Muscle of back (tissue), 11 donors: ENCODE measurements around the gene NEDD4L. TPM values are rescaled to one million over a fixed set of nuclear protein-coding genes. Genes with fewer than 3 reads are reported as not detected.

ENCODE experiments used
- DNase-seq, 3 donors: peaks; one replicate each; pipeline versions ENCODE4 v3.0.0 to v3.0.0-alpha.2; 2013
- polyA plus RNA-seq, 10 donors: library from polyadenylated mRNA; unstranded; fragments of 120-200 nt; gene quantifications; one replicate each; pipeline ENCODE4 v1.2.1, GENCODE V29; 2013; ENCODE audit not compliant: insufficient read length in 10 of 10

Gene NEDD4L
- polyA plus RNA-seq, 10 donors: 24.0 to 46.5 (median 33.6) TPM

DNA sequence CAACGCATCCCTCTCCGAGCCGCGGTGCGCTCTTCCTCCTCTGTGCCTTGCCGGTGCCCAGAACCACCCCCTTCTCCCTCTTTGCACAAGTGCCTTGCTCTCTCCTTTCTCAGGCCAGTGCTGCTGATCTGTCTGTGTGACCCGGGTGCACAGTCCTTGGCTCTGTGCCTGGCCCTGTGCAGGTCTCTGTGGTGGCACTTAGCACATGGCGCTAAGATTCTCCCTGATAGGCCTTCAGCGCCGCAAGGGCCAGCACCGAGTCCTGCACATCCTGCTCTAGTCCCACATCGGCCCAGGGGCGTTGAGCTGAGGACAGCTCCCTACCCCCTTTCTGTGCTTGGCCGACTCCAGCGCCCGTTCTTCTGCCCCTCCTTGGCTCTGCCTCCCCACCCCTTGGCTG lies 136.1 kb downstream of the NEDD4L start:
- no peak for DNase-seq

DNA sequence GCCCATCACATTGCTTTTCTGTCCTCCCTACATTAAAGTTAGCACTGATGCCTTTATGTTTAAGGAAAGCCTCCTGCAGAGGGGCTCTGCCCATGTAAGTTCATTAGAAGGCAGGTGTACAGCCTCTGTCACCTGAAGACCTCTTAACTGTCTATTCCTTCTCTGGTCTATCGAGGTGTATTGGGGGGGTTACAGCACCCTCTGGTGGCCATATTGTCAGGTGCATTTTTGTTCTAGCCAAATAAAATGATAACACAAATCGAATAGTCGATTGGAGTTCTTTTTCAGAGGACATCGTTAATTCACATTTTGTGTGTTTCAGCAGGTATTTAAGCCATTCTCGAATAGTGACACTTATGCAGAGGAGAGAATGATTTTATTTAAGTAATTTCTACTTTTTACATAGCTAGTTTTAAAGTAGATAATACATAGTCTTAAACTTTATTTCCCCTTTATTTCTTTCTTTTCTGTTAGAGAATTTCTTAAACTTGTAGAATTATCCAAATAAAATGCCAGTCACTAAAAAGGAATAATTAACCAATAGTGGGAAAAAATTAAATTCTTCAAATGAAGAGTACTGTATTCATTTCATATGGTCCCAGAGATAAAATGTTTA lies 136.8 kb downstream of the NEDD4L start:
- peak; percentile 32 to 62 (median 58) for DNase-seq

DNA sequence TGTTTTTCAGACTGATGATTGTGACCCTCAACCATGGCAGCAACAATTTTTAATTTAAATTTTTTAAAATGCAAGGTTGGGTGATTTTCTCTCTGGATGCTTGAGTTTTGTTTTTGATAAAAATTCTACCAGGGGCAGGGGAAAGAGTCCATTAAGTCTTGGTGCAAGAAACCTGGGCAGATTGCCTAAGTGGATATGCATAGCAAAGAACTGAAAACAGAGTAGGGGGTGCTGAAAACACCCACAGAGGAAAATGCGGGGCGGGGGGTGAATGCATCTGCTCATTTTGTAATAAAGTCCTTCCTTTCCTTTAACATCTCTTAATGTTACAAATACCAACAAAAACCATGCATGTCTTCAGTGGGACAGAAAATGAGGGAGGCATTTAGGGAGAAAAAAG lies 138.0 kb downstream of the NEDD4L start:
- no peak for DNase-seq

DNA sequence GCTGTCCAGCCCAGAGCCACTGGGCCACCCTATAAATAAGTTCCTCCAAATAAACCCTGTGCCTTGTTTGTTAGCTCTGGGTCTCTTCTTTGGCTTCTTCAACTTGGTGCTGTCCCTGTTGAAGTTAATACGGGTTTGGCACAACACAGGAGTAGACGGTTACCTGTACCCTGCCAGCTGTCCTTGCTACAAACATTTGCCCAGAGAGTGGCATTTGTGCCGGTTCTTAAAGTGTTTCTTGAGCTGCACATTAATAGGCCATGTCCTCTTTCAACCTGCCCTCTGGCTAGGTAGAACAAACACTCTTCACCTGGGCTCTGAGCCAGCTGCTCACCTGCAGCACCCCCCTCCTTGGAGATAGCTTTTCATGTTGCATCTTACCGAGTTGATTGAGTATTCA lies 139.2 kb downstream of the NEDD4L start:
- DNase-seq: no peak

DNA sequence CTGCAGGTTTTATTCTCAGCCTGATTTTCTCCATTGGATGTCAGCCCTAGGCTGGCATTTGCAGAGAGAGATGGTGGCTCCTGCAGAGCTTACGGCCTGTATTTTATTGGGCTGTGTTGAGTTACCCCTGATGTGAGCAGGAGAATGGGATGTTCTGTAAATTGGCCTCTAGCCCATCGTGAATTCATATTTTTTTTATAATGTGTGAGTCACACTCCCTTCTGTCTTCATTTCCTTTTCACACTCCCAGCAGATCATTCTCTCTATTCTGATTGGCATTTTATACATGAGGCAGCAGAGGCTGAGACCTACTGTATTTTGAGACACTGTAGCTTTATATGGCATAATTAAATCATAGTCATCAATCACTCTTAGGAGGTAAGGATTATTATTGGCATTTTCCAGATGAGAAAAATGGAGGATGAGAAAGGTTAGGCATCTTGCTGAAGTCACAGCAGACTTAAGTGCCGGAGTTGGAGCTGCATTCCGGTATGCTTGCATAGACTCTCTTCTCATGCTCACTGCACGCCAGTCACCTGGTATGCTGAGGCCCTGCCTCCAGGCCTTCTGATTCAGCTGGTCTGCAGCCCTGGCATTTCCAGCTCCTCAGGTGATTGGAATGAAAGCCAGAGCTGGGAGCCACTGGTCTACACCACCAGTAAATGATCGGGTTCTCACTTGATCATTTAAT lies 142.4 kb downstream of the NEDD4L start:
- DNase-seq: peak in 1 of 3 donors; percentile 49

DNA sequence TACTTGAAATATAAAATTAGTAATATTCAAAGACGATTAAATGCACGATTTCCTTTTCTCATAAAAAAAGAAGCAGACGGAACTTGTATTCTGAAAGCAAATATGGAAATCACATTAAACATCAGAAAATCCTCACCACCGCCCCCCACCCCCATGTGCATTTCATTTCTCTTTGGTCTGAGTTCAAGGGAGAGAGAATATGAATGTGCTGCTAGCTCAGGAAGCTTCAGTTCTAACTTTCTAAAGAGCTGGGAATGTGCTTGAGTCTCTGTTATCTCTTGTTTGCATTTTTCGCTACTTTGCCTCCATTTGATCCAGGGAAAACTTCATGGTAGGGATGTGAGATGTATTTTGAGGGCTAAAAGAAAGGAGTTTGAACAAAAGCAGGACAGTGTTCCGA lies 143.6 kb downstream of the NEDD4L start:
- DNase-seq: no peak

DNA sequence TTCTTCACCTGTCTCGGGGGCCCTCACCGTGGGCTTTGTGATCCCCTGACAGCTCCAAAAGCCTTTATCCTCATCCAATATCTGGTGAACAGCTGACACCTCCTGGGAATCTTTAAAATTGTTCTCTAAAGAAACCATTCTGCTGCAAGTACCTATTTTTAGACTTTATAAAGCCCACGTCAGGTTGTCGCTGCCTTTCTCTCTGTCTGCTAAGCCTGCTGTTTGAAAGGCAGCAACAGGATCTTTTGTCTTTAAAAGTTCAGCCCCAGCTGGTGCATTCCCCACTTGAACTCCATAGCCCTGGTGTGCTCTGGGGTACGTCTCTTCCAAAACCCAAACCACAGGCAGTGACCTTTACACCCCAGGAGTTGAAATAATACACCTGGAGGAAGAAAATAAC lies 145.0 kb downstream of the NEDD4L start:
- DNase-seq: no peak

DNA sequence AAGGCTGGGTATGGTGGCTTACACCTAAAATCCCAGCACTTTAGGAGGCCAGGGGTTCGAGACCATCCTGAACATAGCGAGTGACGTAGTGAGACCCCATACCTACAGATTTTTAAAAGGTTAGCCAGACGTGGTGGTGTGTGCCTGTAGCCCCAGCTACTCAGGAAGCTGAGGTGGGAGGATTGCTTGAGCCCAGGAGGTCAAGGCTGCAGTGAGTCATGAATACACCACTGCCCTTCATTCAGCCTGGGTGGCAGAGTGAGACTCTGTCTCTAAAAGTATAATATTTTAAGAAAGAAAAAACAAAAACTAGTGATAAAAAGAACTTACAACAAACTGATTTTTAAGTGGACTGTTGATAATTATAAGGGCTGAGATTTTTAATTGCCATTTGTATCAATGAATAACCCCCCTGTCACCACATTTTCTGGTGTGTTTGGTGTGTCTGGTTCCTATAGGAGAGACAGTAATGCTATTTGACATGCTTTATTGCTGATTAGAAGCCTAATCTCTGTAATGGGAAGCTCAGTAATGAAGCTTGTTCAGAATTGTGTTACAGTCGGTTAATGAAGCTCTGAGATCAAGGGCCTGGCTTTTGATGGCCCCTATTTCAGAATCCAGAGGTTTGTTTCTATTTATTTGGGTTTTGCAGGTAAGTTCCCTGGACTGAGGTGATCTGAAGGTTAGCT lies 147.0 kb downstream of the NEDD4L start:
- no peak for DNase-seq

DNA sequence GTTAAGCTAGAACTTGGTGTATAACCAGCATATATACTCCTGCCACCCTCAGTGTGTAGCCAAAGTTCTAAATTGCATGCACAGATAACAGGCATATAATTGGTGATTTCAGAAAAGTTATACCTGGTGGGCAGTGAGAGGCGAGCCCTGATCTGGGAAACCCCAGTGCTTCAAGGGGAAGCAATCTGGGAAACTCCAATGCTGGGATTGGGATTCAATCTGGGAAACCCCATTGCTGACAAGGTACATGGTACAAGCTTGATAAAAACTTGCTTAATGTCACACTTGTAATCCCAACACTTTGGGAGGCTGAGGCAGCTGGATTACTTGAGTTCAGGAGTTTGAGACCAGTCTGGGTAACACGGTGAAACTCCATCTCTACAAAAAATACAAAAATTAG lies 147.6 kb downstream of the NEDD4L start:
- DNase-seq: no peak

DNA sequence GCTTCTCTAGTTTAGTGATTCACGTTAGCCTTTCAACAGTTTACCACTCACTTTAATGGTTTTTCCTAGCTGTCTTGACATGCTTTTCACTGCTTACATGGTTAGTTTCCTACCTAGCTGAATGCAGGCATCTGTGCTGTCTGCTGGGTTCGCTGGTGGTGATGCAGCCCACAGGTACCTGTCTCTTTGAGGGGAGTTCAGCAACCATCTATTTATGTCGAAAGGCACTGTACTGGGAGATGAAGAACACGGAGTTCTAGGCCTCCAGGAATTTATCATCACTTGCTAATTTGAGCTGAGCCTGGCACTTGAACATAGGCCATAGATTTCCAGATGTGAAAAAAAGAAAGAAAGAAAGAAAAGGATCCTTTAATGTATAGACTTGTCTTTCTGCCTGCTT lies 148.5 kb downstream of the NEDD4L start:
- DNase-seq: no peak

DNA sequence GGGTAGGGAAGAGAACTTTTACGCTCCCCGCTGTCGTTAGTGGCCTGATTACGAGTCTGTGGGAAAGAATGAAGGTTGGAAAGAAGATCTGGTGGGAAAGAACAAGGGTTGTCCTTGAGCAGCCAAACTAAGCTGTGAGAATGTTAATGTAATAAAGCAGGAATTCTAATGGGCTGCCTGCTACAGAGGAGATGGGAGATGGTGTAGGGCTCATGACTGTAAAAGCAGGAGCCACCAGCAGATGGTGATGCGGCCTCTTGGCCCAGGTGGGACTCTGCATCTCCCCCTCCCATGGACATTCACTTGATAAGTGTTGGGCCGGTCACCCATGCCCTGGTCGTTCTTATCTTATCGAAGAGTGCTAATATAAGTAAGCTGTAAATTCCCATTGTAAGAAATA lies 150.0 kb downstream of the NEDD4L start:
- peak in 2 of 3 donors; percentile 30 to 57 for DNase-seq

DNA sequence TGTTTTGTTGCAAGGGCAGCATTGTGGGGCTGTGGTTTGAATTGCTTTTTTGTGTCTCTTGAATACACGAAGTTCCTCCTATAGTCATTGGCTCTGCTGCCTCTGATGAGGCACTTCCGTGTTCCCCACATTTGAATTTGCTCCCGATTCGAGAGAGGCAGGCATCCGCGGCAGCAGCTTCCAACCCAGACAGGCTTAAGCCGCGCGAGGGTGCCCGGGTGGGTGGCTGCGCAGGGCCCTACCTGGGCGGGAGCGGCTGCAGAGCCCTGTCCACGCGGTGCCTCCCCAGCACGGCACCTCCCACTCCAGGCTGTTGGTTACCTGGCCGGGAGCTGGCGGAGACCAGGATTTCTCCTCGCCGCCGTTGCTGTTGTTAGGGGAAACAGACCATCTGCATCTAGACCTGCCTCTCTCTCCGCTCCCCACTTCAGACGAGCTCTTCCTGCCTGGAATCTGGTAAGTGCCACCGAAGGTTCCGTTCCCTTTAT lies 151.3 kb downstream of the NEDD4L start:
- DNase-seq: peak in 1 of 3 donors; percentile 36

DNA sequence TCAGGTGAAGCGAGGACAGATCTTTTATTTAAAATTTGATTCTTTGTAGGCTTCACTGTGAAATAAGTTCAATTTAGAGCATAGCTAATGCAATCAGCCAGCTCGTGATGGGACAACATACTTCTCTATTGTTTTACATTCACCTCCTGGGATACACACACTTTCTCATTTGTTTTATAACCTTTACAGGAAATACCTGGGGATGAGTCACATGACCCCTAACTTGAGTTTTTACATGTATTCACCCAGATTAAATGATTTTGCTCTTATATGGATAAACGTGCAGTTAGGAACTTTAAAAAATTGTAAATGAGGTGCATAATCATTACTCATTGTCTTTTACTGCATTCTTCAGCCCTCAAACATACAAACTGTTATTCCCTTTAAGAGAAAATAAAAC lies 152.1 kb downstream of the NEDD4L start:
- no peak for DNase-seq

DNA sequence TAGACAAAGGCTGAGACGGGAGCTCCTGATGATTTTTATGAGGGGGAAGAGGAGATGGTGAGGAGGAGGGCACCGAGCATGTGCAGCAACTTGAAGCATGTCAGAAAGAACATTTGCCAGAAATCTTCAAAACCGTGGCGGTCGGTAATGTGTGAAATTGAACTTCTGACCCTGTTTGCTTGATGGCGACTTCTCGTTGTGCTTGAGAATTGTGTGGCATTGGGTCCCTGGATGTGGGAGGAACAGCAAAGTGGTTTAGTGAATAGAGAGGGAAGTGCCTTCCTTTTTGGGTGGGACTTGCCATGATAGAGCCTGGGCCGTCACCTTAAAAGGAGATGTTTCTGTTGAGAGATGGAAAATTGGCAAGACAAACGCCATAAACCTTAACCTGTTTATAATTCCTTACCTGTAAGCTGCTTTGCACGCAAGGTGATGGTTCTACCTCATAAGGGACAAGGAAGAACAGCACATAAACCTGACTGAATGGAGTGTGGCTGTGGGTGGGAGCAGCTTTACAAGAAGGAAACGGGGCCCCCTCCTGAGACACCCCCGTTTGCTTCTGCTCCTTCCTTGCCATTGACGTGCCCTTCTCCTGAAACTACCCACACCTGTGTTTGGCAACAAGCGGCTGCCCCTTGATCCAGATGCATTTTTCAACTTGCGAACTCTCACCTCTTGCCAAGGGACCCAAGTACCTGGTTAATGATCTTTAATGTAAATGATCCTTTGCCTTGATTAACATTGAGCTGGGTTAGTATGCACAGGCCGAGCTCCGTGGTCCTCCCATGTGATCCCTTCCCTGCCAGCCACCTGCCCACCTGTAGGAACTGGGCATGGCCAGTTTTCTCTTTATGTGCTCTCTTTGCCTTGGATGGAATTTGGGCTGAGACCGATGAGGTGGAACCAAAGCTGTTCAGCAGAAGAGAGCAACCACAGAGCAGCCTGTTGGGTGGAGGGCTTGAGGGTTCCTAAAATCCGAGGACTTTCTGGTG lies 153.2 kb downstream of the NEDD4L start:
- no peak for DNase-seq

DNA sequence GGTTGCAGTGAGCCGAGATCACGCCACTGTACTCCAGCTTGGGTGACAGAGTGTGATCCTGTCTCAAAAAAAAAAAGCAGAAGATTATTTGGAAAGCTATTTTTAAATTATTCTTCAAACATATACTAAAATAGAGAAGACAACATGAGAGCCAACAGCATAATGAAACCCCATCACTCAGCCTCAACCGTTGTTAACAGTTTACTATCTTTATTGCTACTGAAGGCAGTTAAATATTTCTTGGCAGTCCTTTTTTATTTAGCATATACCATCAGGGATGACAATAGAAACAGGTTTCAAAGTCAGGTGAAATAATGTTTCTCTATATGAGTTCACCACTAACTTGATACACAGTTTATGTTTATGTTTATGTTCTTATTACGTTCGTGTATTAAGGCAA lies 157.2 kb downstream of the NEDD4L start:
- no peak for DNase-seq

DNA sequence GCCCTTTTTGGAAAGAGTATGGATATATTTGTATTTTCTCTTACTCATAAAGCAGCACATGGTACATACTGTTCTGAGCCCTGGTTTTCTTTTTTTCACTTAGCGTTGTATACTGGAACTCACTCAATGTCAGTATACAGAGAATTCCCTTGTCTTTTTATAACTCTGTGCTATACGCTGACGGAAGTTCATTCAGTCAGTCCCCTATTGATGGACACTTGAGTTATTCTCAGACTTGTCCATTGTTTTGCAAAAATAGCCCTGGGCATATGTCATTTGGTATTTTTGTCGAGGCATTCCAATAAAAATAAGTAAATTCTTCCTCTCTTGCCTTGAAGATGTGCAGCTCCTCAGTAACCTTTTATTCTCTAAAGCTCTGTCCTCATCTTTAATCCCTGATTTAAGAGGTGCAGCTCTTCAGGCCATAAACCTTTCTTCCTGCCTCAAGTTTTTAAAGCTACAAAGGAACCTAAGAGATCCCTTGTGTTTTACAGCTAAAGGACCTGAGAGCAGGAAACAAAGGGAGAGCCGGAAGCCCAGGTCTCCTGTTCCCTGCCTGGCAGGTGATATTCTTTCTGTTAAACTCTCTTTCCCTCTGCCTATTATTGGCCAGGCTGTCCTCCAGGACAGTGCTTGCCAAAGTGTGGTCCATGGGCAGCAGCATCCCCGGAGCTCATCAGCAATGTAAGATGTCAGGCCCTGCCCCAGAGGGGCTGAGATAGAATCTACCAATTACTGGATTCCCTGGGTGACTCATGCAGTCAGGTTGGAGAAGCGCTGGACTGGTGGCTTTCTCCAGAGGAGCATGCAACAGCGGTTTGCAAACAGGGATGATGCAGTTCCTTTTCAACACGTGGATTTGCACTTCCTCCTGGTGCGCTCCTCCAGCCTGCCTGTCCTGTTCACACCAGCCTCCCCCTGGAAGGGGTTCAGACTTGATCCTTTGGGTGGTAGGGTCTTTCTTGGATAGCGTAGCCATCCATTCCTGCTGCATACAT lies 158.0 kb downstream of the NEDD4L start:
- DNase-seq: no peak

DNA sequence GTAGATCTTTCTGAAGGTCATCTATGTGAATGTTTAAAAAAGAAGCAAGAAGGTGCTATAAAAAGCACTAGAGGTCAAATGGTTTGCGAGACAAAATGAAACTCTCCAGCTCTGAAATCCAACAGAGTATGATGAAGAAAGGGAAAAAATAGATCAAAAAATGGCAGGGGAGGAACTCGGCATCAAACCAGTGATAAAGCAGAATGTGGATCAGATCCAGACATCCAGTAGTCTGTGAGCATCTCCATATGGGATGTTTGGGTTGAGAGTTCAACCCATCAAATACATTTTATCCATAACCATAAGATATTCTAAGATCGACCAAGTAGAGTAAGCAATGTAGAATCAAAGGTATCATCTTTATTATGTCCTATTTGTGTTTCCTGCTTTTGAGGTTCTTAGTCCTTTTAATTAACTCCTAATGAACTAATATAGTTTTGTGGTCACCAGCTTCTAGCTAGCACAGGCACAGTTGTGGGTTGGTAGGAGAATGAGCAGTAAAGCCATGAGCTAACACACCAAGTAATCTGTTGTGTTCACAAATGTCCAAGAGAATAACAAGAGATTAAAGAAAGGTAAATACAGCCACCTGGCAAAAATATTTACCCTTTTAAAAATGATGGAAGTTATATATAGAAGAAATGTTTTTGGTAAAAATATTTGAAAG lies 160.9 kb downstream of the NEDD4L start:
- no peak for DNase-seq

DNA sequence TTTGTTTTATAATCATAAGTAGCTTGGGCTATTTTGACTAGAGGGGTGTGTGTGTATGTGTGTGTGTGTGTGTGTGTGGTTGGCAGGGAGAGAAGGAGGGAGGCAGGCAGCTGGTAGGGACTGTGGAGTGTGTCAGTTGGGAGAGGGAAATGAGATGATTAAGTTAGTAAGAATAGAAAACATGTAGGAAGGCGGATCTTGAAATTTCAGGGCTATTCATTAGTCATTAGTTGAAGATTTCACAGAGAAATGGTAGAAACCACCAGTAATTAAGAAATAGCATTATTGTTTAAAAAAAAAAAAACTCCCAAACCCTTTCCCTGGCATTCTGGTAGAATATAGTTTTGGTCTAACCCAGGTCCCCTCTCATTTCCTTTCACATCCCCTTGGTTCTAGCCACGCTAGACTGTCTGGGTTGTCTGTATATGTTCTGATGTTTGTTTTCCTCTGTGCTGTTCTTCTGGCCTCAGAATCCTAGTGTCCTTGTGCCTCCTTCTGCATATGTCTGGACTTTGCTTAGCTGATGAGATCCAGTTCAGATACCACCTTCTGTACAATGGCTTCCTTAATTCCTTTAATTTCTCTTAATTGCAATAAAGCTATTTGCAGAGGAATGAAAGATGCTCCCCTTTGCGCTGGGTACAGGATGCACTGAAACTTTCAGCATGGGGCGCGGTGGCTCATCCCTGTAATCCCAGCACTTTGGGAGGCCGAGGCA lies 161.6 kb downstream of the NEDD4L start:
- peak in 1 of 3 donors; percentile 53 for DNase-seq

DNA sequence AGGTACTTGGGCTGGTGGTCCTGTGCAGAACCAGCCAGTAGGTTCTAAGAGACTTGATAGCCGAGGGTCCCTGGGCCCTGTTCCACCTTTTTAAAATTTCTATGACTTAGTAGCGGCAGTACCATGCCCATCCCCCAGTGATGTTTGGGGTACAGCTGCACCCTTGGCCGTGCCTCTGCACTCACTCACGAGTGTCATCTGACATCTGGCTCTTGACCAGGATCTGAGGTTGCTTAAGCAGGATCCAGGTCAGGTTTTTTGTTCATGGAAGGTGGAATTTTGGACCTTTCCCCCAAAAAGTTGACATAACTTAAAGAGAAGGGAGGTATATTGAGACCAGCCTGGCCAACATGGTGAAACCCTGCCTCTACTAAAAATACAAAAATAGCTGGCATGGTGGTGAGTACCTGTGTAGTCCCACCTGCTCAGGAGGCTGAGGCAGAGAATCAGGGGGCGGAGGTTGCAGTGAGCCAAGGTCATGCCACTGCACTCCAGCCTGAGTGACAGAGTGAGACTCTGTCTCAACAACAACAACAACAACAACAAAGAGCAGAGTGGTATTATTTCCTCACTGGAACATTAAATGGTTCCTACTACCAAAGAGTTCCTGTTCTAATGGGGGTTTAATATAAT lies 163.6 kb downstream of the NEDD4L start:
- DNase-seq: no peak
